Measurements from ENCODE around the gene KLHL6. TPM values are rescaled to one million over a fixed set of nuclear protein-coding genes. Genes with fewer than 3 reads are reported as not detected.

Gene KLHL6
- total and polyA plus RNA-seq, 2 of the 8 experiments (the other 6 are each of a cell fraction or from before 2014, with no cell fraction given): 0.05 TPM; not detected in 1

DNA sequence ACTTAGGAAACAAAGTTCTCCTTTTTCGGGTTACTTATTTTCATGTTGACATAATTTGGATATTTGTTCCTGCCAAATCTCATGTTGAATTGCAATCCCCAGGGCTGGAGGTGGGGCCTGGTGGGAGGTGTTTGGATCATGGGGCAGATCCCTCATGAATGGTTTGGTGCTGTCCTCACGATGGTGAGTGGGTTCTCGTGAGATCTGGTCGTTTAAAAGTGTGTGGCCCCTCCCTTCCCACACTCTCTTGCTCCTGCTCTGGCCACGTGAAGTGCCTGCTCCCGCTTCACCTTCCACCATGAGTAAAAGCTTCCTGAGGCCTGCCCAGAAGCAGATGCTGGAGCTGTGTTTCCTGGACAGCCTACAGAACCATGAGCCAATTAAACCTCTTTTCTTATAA is 83.4 kb downstream of the KLHL6 start:
- H3K27me3 ChIP-seq (replicated peaks in 1 of 4; ENCODE audit: control insufficient read depth in 3 of 4, extremely low read depth in 1 of 4, insufficient read depth in 3 of 4, low read length in 3 of 4): no peaks in the 10 kb centered on the region
- H2AK5ac ChIP-seq (ENCODE audit: low read depth, low read length): no peak overlapping the region
- no peaks in the 10 kb centered on the region for H4K20me1 ChIP-seq (replicated peaks in 1 of 2; ENCODE audit: control insufficient read depth in 1 of 2, insufficient read depth in 2 of 2, low read length in 2 of 2)
- H3K36me3 ChIP-seq (ENCODE audit: control insufficient read depth in 2 of 4, insufficient read depth in 4 of 4, low read length in 3 of 4): no peaks in the 10 kb centered on the region
- ChIA-PET POLR2A (ENCODE audit: partially characterized antibody) (no interaction called here), CTCF (ENCODE audit: partially characterized antibody) (interaction anchor here (1.0 to 2.4 kb wide), 7 partner anchors 9 to 343 kb away, joined by 3 to 6 read pairs (median 4); no protein-coding TSS in a partner anchor)
- no peak overlapping the region for H2BK5ac ChIP-seq (ENCODE audit: low read depth, low read length)
- no peak overlapping the region for H3K23ac ChIP-seq (ENCODE audit: insufficient read length)
- no peak overlapping the region for H4K8ac ChIP-seq (ENCODE audit: extremely low read depth, insufficient read depth, low read length)
- H3K79me1 ChIP-seq (ENCODE audit: low read depth, low read length): no peaks in the 10 kb centered on the region
- H2BK20ac ChIP-seq (ENCODE audit: low read length): no peak overlapping the region
- H3K14ac ChIP-seq (ENCODE audit: insufficient read length): no peak overlapping the region
- no peak for DNase-seq (ENCODE audit: low read depth in 1 of 2, low spot score in 2 of 2)
- TF ChIP-seq NANOG (IDR thresholded peaks at IDR 0.05; ENCODE audit: insufficient read depth, low read depth, low read length, poor library complexity, severe bottlenecking): no peak
- no peak for TF ChIP-seq JUND (IDR thresholded peaks at IDR 0.05; ENCODE audit: low read length)
- TF ChIP-seq ASH2L (IDR thresholded peaks at IDR 0.05; ENCODE audit: low read length): no peak
- TF ChIP-seq, protein P1, sequence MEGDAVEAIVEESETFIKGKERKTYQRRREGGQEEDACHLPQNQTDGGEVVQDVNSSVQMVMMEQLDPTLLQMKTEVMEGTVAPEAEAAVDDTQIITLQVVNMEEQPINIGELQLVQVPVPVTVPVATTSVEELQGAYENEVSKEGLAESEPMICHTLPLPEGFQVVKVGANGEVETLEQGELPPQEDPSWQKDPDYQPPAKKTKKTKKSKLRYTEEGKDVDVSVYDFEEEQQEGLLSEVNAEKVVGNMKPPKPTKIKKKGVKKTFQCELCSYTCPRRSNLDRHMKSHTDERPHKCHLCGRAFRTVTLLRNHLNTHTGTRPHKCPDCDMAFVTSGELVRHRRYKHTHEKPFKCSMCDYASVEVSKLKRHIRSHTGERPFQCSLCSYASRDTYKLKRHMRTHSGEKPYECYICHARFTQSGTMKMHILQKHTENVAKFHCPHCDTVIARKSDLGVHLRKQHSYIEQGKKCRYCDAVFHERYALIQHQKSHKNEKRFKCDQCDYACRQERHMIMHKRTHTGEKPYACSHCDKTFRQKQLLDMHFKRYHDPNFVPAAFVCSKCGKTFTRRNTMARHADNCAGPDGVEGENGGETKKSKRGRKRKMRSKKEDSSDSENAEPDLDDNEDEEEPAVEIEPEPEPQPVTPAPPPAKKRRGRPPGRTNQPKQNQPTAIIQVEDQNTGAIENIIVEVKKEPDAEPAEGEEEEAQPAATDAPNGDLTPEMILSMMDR (IDR thresholded peaks at IDR 0.05; ENCODE audit: control extremely low read depth in 1 of 3, insufficient read depth in 1 of 3, low read depth in 1 of 3, low read length in 3 of 3): no peak
- TF ChIP-seq RNF2 (IDR thresholded peaks at IDR 0.05; ENCODE audit: borderline replicate concordance, low read depth, low read length, missing control alignments, poor library complexity, severe bottlenecking): no peak
- TF ChIP-seq CHD1 (IDR thresholded peaks at IDR 0.05; ENCODE audit: low read depth, low read length): no peak
- no peak overlapping the region for H2BK120ac ChIP-seq (replicated peaks; ENCODE audit: low read depth, low read length)
- no peak overlapping the region for H3K18ac ChIP-seq (ENCODE audit: extremely low read depth, low read length)
- H3K23me2 ChIP-seq (ENCODE audit: low read depth, low read length): no peaks in the 10 kb centered on the region
- H3K27ac ChIP-seq (ENCODE audit: low read depth, low read length): no peak overlapping the region
- H3K9me3 ChIP-seq (ENCODE audit: insufficient read depth in 2 of 2, low read depth in 1 of 2, low read length in 1 of 2): no peaks in the 10 kb centered on the region
- WGBS, 2 experiments (ENCODE audit: extremely low coverage in 1 of 2, insufficient coverage in 1 of 2, insufficient read length in 1 of 2, insufficient replicate concordance in 2 of 2, low coverage in 1 of 2, low lambda C conversion rate in 2 of 2, missing lambda C conversion rate in 1 of 2): 68% methylated on average over 4 of the region's 6 CpGs; no CpG with 5 or more reads in 1 of the 2 experiments
- H3K4ac ChIP-seq (replicated peaks; ENCODE audit: insufficient read length, low read depth, low read length): no peak overlapping the region
- no peak overlapping the region for H4K5ac ChIP-seq (ENCODE audit: insufficient read length, low read depth, low read length)
- no peak overlapping the region for H3K4me3 ChIP-seq (ENCODE audit: extremely low read depth in 1 of 4, insufficient read depth in 2 of 4, low read depth in 3 of 4, low read length in 4 of 4)
- no peak overlapping the region for H2AFZ ChIP-seq (ENCODE audit: low read length)
- no peaks in the 10 kb centered on the region for H3K79me2 ChIP-seq (ENCODE audit: control insufficient read depth in 1 of 2, insufficient read depth in 2 of 2, low read length in 2 of 2)
- no peaks in the 10 kb centered on the region for H3K4me1 ChIP-seq (replicated peaks in 1 of 4; ENCODE audit: control insufficient read depth in 3 of 4, insufficient read depth in 4 of 4, low read length in 3 of 4)
- no peak overlapping the region for H3K9ac ChIP-seq (replicated peaks in 1 of 4; ENCODE audit: extremely low read depth in 1 of 4, low read depth in 3 of 4, low read length in 3 of 4)
- H2BK15ac ChIP-seq (ENCODE audit: low read length): no peak overlapping the region
- no peak overlapping the region for H2BK12ac ChIP-seq (ENCODE audit: low read depth, low read length)
- no peak overlapping the region for H3K56ac ChIP-seq (replicated peaks; ENCODE audit: insufficient read length, low read depth, low read length)
- no peak overlapping the region for H3K4me2 ChIP-seq (ENCODE audit: insufficient read depth in 1 of 2, low read depth in 2 of 2, low read length in 2 of 2)
- no peak overlapping the region for H4K91ac ChIP-seq (replicated peaks; ENCODE audit: insufficient read length, low read length)
- no peak for FAIRE-seq
